ENCODE results near the gene SPTLC3.

Gene SPTLC3

DNA sequence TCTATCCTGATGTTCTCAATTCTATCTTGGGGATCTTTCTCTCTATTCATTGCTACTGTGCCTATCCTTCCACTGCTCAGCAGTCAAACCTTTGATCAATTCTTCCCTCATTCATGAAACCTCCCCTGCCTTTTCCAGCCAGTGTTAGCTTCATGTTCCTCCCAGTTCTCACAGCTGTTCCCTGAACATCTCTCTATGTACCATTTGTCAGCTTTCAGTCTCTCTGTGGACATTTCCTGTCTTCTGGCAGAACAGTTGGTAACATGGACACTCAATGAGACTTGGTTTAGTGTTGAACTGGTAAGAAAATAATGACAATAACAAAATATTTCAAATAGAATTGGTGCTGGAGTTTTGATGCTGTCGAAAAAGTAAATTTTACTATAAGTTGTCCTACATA lies 26.2 kb downstream of the SPTLC3 start:
- no peak for DNase-seq

DNA sequence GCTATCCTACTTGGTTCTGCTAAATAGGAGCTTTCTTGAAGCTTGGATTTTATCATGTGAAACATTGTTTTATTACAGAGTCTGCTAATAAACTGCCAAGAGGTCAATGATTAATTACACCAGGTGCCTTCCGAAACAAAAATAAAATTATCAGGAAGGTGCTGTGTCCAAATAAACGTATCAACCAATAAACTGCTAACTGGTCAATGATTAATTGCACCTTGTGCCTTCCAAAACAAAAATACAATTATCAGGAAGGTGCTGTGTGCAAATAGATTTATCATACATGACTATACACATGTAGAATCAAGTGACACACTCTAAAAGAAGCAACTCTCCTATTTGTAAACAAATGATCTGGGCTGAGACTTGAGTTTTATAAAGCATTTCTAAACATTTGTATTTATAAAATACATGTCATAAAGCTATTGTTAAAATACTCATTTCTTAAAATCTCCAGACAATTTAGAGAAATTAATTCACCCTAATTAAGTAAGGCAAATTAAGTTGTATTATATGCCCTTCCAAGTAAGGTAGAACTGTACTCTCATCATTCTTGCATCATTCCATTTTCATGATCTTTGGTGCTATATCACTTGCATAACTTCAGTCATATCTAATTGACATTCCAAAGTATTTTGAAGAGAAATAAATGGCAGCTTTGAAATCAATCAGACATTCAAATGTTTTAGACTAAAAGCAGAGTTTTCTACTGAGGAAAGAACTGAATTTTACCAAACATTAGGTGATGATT lies 26.8 kb downstream of the SPTLC3 start:
- DNase-seq: no peak

DNA sequence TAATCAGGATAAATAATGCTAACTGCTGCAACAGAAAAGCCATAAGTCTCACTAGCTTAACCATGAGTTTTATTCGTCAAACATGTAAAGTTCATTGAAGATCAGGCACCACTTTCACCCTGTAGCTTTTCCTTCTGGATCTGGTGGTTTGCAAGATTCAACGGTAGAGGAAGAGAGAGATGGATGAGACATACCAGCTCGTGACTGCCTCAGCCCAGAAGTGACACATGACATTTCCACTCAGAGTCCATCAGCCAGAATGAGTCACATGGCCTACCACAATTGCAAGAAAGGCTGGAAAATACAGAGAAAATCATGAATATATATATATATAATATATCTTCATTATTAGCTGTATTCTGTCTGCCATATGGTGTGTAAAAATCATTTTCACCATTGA lies 29.0 kb downstream of the SPTLC3 start:
- no peak for DNase-seq

DNA sequence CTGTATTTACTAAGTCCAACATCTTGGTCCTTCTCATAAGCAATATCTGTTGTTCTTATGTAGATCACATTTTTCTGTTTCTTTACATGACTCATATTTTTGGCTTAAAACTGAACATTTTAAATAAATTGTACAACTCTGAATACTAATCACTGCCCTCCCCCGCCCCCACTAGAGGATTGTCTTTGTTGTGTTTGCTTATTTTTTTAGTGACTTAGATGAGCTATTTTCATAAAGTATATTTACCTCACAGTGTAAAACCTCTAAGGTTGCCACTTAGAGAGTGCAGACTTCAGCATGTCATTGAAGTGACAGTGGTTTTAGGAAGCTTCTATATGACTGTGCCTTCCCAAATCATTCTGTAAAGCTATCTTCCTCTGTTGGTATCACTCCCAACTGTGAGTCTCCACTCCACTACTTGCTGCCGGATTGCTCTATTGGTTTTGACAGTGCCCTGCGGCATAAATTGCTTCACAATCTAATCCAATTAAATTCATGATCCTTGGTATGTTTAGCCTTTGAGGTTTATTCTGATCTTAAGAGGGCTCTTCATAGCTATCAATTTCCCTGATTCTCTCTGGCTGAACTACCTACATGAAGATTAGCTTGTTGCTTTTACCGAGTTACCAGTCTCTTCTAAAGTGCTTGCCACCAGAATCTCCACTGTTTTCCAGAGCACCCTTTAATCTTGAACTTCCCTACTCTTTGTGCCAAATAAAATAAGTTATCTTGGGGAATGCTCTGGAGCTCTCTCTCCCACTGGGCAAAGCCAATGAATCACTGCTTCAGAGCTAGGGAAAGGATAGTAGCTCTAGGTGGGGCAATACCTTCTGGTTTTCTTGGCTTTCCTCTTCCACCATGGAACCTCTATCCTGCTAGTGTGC lies 33.0 kb downstream of the SPTLC3 start:
- no peak for DNase-seq

DNA sequence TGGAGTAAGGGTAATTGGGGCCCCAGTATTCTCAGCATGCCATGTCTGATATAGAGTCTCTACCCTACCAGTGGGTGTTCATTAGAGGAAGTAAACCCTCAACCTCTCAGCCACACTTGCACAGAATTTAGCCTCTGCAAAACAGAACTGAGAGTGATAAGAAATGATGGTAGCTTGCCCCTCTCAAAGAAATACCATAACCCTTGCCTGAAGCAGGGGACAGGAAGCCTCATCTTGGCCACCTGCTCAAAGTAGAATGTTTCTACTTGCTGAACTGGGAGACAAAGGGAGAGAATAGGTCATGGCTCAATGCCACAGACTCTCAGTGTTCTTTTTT lies 33.7 kb downstream of the SPTLC3 start:
- no peak for DNase-seq

DNA sequence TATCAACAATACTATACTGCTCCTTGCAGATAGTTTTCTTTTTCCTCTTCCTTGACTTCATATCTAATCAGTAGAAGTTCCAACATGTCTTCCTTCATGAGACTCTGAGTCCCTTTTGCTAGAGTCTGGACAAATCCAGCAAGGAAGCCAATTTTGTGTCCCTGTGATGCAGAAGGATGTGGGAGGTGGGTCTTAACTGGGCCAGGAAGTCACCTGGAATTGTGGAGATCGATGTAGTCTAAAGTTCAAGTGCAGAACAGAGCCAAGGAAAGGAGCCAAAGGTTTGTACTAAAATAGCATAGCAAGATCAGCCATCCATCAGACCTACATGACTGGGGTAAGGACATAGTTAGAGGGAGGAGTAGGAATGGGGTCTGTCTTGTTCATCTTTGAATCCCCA lies 37.6 kb downstream of the SPTLC3 start:
- no peak for DNase-seq

DNA sequence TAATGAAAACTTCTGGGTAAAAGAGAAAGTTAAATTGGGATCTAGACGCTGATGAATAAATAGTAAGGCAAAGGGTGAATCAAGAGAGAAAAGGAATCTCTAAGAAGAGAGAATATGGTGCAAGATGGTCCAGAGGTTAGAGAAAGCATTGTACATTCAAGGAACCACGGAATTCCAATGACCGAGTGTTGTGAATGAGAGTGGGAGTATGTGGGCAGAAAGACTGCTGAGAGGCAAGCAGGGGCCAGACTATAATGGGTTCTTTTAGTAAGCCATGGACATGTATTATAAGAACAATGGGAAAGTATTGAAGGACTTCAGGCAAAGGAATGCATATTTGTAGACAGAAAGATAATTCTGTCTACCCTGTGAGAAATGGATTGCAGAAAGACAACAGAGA lies 45.2 kb downstream of the SPTLC3 start:
- DNase-seq: no peak

DNA sequence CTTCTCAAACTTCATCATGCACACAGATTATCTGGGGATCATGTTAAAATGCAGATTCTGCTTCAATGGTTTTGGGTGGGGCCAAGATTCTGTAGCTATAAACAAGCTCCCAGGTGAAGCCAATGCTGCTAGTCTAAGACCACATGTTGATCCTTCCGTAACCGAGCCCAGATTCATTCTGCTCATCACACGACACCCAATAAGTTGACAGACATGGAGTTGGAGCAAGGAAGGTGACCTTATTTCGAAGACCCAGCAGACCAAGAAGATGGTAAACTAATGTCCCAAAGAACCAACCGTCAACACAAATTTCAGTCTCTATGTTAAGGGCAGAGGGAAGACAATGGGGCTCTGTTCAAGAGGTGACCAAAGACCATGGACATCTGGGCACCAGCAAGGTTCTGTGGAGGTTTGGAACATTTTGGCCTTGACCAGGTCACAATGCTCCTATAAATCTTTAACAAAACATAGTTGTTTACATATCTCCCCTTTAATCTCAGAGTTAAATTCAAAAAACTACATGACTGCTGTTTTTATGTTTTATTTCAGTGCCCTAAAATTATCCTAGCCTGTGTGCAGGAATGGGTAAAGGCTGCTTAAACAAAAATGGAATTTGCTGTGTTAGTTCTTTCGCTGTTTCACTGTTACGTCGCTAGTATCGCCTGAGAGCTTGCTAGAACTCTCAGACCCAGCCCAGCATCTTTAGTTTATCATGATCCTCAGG lies 50.1 kb downstream of the SPTLC3 start:
- DNase-seq: no peak

DNA sequence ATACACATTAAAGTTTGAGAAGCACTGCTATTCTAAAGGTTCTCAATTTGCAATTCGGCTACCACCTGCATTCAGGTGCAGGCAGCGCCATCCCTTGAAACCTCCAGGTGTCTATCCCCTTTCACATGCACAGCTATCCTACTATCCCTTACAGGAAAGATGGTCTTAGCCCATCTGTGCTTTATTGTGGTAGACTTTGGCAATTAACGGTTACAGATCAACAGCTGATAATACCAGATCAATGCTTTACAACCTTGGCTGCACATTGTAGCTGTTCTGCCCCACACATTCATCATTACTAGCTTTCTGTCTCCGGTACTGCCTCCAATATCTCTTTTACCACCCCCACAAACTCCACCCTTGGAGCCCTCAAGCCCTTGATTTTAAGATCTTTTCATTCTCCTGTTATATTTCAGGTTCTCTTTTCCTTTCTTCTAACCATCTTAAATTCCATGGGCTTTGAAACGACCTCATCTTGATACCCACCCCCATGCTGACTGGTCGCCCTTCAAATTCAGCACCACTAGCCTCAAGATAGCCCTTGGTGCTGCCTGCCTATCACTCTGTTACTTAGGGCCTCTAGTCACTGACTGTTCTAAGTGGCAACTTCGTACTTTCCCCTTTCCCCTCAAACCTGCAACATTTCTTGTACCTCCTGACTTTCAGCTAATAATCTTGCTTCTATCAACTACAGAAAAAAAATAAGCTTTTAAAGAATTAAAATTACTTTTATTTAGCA lies 50.8 kb downstream of the SPTLC3 start:
- no peak for DNase-seq

DNA sequence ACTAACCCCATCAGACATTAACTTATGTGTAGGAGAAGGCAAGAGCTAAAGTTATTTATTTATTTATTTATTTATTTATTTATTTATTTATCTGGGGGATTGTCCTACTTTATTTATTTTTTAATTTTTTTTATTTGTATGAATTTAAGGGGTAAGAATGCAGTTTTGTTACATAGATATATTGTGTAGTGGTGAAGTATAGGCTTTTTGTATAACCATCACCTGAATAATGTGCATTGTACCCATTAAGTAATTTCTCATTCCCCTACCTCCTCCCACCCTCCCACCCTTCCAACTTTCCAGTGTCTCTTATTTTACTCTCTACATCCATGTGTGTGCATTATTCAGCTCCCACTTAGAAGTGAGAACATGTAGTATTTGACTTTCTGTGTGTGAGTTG lies 51.6 kb downstream of the SPTLC3 start:
- no peak for DNase-seq

DNA sequence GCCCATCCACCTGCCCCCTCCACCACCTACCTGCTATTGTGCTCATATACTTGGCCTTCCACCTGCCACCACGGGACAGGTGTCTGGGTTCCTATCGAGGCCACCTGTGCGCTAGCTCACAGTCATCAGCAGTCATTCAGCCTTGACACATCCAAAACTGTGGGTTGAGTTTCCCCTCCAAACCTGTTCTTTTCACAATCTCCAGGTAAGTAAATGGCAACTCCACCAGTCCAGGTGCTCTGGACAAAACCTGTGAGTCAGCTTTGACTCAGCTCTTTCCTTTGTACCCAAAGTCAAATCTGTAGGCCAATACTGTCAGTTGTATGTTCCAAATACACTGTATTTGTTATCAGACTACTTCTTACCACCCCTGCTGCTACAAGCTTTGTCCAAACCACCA lies 52.6 kb downstream of the SPTLC3 start:
- no peak for DNase-seq

DNA sequence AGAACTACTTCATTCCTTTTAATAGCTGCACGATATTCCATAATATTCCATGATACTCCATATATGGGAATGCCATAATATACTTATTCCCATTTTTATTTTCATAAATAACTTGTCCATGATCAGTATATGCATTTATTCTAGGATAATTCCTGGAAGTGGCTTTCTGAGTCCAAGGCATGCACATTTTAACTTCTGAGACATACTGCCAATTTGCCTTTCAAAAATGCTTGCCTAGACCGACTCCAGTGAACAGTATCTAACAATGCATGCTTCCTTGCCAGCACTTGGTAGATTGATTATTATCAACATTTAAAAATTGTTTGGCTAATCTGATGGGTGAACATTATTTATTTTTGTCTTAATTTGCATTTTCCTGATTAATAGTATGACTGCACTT lies 54.0 kb downstream of the SPTLC3 start:
- DNase-seq: no peak

DNA sequence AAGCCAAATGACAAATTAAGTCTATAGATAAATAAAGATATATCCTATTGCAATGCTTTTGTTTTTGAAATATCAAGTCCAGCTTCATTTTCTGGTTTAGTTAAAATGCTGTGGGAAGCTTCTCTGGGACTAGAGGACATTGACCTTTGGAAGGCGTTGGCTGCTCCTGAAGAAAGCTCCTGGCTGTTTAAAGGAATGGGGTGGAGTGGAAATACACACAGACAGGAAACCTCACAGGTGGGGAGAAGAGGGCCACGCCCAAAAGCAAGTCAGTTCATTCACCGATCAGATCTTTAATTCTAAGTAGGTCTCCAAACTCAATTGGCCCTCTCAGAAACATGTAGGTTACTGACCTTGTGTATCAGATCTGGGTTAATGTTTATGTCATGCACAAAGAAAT lies 59.6 kb downstream of the SPTLC3 start:
- DNase-seq: no peak

DNA sequence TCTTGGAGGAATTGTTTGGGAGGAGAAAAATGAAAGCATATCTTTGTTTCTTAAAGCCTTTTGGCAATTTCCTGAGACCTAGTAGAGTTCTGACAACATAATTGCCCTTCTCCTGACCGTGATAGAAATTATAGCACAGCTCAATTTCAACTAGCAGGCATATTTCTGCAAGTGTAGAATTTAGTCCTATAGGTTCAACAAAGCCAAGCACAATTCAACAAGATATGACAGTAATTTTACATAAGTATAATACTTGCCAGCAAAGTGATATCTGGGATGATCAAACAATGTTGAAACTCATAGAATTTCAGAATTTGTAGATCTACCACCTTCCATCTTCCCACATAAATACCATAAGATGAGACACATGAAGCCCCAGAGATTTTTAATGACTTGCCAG lies 73.1 kb downstream of the SPTLC3 start:
- DNase-seq: no peak

DNA sequence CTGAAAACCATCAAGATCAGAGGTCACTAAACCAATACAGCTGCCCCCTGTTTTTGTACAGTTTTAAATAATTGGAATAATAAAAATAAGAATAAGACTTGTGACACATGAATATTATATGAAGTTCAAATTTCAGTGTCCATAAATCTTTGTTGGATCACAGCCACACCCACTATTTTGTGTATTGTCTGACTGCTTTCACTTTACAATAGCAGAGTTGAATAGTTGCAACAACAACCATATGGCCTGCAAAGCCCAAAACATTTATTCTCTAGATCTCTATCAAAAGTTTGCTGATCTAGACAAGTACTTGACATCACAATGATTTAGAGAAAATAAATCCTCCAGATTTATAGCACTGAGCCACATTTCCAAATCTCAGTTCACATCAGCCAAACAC lies 73.6 kb downstream of the SPTLC3 start:
- DNase-seq: no peak

DNA sequence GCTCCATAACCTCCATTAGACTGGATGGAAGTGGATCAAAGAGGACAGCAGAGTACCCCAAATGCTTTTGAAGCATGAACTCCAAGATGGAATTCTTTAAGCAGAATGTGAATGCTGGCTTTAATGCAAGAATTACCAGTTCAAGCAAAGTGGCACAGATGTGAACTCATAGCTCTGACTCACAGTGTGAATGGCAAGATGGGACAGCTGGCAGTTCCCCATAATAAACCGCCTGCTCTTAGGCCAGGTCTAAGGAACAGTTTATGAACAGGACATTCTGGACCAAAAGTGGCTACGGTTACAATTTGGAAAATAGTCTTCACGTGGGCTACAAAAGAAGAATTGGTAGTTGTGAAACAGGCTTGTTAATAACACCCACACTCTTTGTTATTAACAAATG lies 76.5 kb downstream of the SPTLC3 start:
- no peak for DNase-seq

DNA sequence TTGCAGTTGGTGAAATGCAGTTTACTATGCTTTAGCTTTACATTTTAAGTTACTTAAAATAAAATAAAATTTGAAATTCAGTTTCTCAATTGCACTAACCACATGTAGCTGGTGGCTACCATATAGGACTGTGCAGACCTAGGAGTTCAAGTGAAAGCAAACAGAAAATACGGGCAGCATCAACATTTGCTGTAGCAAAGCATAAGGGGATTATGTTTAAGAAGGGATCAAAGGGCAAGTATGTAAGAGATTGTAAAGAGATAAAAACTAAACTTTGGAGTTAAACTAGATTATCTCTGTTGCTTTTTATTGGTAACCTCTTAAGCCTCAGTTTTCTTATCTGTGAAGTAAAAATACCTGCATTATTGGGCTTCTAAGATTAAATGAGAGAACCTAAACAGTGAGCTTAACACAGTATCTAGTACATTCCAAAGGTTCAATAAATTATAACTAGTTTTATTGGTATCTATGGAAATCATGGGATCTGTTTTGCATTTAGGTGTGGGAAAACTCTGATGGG lies 81.2 kb downstream of the SPTLC3 start:
- no peak for DNase-seq

DNA sequence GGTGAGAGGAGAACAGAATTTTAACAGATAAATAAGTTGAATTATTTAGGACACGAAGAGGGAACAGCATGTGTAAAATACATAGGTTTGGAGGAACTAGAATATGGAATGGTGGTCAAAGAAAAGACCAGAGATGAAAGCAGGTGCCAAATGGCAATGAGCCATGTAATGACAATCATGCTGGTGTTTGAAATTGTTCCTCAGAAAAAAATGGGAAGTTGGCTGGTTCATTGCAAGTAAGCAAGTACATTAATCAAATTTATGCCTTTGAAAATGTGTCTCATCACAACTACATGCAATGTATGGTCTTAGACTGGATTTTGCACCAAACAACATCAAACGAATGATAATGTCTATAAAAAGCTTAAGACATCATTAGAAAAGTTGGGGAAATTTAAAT lies 83.3 kb downstream of the SPTLC3 start:
- no peak for DNase-seq

DNA sequence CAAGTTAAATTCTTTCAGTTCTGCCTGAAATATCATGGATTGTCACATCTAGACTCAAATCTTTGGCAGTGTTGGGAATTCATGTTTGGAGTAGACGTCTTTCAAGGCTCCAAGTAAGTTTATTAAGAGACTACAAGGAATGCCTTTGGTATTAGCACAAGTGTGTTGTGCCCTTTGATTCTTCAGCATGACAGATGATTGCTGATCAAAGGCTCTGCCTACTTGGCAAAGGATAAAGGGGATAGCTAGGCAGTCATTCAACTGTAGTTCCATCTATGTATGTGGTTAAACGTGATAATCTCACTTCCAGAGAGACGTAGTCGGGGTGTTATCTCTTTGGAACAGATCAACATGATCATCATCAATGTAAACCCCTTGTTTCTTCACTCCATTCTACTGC lies 86.2 kb downstream of the SPTLC3 start:
- no peak for DNase-seq

DNA sequence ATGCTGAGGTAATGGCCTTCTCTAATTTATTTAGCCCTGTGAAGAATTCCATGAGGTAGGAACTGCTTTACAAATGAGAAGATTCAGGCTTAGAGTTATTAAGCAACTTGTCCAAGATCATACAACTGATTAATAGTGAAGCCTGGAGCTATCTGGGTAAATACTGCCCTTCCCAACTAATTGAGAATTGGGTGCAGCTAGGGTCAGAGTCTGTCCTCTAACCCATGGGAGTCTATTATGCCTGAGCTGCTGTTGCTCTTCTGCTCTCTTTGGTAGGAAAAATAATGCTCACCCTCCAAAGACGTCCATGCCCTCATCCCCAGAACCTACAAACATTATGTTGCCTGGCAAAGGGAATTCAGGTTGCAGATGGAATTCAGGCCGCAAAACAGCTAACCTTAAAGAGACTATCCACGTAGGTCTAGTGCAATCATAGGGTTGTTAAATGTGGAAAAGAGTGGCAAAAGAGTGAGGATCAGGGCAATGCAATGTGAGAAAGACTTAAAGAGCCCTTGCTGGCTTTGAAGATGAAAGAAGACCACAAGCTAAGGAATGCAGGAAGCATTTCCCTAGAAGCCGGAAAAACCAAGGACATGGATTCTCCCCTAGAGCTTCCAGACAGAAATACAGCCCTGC lies 90.1 kb downstream of the SPTLC3 start:
- DNase-seq: no peak

DNA sequence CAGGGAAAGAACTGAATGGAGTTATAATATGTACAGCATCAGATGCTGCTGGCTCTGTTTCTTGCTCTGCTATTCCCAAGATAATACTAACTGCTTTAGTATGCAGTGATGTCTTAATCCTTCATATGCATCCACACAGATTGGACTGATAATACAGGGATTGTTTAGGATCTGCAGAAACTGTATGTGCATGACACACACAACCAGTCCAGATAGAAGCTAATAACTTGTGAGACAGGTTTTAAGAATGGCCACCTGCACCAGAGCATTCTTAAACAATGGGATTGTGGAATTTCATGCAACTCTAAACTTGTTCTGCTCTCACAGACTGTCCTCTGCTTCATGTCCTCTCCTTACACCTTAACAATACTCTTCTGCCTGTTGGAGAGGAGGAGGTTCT lies 90.9 kb downstream of the SPTLC3 start:
- no peak for DNase-seq

DNA sequence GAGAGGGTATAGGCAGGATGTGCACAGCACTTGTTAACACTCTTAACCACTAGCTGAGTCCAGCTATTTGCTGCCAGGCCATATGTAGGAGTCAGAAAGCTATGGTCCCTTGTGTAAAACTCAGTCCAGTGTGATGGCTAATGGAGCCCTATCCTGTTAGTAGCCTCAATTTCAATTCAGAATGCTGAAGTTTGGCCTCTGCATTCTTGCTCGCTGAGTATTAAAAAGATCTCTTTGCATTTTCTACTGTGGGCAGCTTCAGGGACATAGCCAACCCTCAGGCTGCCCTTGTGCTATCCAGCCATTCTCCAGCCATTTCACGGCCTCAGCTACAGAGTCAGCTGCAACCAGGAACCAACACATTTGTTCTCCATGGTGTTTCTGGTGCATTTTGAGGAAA lies 92.5 kb downstream of the SPTLC3 start:
- no peak for DNase-seq

DNA sequence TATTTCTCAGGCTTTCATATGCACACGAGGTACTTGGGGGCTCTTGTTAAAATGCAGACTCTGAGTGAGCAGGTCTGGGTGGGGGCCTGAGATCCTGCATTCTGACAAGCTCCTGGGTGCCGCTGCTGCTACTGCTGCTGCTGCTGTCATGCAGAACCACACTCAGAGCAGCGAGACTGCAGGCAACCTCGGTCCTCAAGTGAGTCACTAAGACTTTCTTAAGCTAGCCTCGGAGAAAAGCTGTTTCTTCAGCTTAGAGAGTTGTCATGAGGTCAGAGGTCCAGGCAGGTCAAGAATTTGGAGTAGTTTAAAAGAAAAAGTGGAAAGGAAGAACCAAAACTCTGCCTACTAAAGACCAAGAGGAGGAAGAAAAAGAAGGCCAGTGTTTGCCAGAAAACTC lies 92.9 kb downstream of the SPTLC3 start:
- DNase-seq: no peak
